ENCODE measurements around the gene SARM1. TPM values are rescaled to one million over a fixed set of nuclear protein-coding genes. Genes with fewer than 3 reads are reported as not detected.
A peak's percentile ranks its signal among the peaks of the same experiment; 100 is the strongest.
"Not testable (repeated sequence)": the region's sequence is repeated elsewhere in the genome, so short reads cannot be mapped to it uniquely, and the experiment has no call there.

SARM1 gene
- total and polyA plus RNA-seq, 8 donors: 11.7 to 19.9 (median 13.2) TPM

GRCh38 chr17:28335959-28336871 is 35.3 kb upstream of the SARM1 start:
- intact Hi-C loops (cut with DNase I): no loop called here
- peak overlapping the region; percentile 97 for H3K27ac ChIP-seq

GRCh38 chr17:28338056-28338768 is 33.3 kb upstream of the SARM1 start:
- H3K4me1 ChIP-seq: peaks cover 24 to 64% of the 10 kb centered on the region in 2 donors
- H3K27me3 ChIP-seq: no peaks in the 10 kb centered on the region
- peaks cover 0 to 40% of the 10 kb centered on the region in 2 donors for H3K36me3 ChIP-seq
- H3K9me3 ChIP-seq: no peaks in the 10 kb centered on the region
- intact Hi-C loops (cut with DNase I): no loop called here
- peak overlapping the region in 1 of 2 donors; percentile 6 for H3K4me3 ChIP-seq
- DNase-seq: no peak
- H3K27ac ChIP-seq: peak overlapping the region; percentile 54 to 97
- TF ChIP-seq, protein P1, sequence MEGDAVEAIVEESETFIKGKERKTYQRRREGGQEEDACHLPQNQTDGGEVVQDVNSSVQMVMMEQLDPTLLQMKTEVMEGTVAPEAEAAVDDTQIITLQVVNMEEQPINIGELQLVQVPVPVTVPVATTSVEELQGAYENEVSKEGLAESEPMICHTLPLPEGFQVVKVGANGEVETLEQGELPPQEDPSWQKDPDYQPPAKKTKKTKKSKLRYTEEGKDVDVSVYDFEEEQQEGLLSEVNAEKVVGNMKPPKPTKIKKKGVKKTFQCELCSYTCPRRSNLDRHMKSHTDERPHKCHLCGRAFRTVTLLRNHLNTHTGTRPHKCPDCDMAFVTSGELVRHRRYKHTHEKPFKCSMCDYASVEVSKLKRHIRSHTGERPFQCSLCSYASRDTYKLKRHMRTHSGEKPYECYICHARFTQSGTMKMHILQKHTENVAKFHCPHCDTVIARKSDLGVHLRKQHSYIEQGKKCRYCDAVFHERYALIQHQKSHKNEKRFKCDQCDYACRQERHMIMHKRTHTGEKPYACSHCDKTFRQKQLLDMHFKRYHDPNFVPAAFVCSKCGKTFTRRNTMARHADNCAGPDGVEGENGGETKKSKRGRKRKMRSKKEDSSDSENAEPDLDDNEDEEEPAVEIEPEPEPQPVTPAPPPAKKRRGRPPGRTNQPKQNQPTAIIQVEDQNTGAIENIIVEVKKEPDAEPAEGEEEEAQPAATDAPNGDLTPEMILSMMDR (IDR thresholded peaks at IDR 0.05): no peak
- ATAC-seq: no peak

More at GRCh38 chr17:28335959-28336871, 35.3 kb upstream of the SARM1 start:
- H3K36me3 ChIP-seq: peaks cover 0 to 30% of the 10 kb centered on the region in 2 donors
- ATAC-seq (peak; percentile 50), DNase-seq (peak in 3 of 4 donors; percentile 53 to 78 (median 64))
- H3K9me3 ChIP-seq: no peaks in the 10 kb centered on the region
- peak overlapping the region; percentile 89 to 97 for H3K4me3 ChIP-seq
- H3K27me3 ChIP-seq: no peaks in the 10 kb centered on the region
- TF ChIP-seq, protein P1 (IDR thresholded peaks at IDR 0.05): no peak
- peaks cover 24 to 67% of the 10 kb centered on the region in 2 donors for H3K4me1 ChIP-seq

- DNase-seq; H3K27me3 ChIP-seq; intact Hi-C loops (cut with DNase I); ATAC-seq; H3K9me3 ChIP-seq; H3K4me3 ChIP-seq: not testable (repeated sequence)
- Histone ChIP-seq H3K27ac (peak overlapping the region; percentile 54 to 97), H3K36me3 (peaks cover 0 to 46% of the 10 kb centered on the region in 2 donors), H3K4me1 (peaks cover 23 to 59% of the 10 kb centered on the region in 2 donors)
Measured at GRCh38 chr17:28338769-28339212, 32.7 kb upstream of the SARM1 start.

- Histone ChIP-seq H3K9me3 (no peaks in the 10 kb centered on the region), H3K4me1 (peaks cover 17 to 52% of the 10 kb centered on the region in 2 donors), H3K4me3 (no peak overlapping the region), H3K36me3 (peaks cover 0 to 52% of the 10 kb centered on the region in 2 donors), H3K27ac (peak overlapping the region in 1 of 2 donors; percentile 97), H3K27me3 (no peaks in the 10 kb centered on the region)
- intact Hi-C loops (cut with DNase I): no loop called here
- ATAC-seq (no peak), DNase-seq (no peak)
- TF ChIP-seq, protein P1 (IDR thresholded peaks at IDR 0.05): no peak
Measured at GRCh38 chr17:28339431-28339830, 32.1 kb upstream of the SARM1 start.

DNA sequence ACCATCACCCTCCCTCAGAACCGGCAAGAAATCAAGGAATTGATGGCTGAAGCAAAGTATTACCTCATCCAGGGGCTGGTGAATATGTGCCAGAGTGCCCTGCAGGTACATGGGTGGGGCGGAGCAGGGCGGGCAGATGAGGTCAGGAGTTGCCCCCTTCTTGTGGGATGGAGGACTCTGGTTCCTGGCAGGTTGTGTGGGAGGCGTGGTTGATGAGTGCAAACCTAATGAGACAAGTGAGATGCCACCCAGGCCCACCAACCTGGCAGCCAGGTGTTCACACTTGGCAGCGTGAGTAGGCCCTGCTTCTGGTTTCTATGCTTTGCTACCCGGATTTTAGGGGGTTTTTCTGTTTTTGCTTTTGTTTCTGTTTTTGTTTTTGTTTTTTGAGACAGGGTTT is 31.1 kb upstream of the SARM1 start:
- Histone ChIP-seq H3K27ac (no peak overlapping the region), H3K27me3 (no peaks in the 10 kb centered on the region), H3K9me3 (no peaks in the 10 kb centered on the region), H3K4me3 (no peak overlapping the region), H3K36me3 (peaks cover 0 to 62% of the 10 kb centered on the region in 2 donors), H3K4me1 (peaks cover 14 to 52% of the 10 kb centered on the region in 2 donors)
- no peak for DNase-seq
- TF ChIP-seq, protein P1 (IDR thresholded peaks at IDR 0.05): no peak
- ATAC-seq: no peak
- intact Hi-C loops (cut with DNase I): no loop called here

All from left lung (tissue), 10 donors.